Measurements from ENCODE around the gene GNAI3. TPM values are rescaled to one million over a fixed set of nuclear protein-coding genes. Genes with fewer than 3 reads are reported as not detected.

The GNAI3 gene
- total and polyA plus RNA-seq, 2 of the 13 experiments (the other 11 are each of a cell fraction or from before 2014, with no cell fraction given), result 4.3 to 9.0 TPM

DNA sequence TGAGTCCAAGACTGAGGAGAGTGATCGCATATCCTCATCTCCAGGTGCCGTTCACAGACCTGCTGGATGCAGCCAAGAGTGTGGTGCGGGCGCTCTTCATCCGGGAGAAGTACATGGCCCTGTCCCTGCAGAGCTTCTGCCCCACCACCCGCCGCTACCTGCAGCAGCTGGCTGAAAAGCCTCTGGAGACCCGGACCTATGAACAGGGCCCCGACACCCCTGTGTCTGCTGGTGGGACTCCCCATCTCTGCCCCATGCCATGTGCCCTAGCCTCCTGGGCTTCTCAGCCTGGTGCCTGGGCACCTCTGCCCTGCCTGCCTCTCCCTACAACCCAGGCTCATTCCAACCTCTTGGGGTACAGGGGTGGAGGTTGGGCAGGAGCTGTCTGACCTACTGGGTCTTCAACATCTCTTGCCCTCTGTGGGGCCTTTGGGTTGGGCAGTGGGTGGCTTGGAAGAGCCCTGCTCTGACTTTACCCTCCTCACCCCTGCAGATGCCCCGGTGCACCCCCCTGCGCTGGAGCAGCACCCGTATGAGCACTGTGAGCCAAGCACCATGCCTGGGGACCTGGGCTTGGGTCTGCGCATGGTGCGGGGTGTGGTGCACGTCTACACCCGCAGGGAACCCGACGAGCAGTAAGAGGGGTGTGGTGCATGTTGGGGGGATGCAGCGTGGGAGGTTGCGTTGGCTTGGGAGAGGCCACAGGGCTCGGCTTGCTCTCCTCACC, 78.4 kb downstream of the GNAI3 start:
- BruUV-seq (replicated peaks), result no TSS peak
- H3K27me3 ChIP-seq (ENCODE audit: control insufficient read depth in 1 of 2, insufficient read depth in 2 of 2, low read length in 2 of 2), result no peaks in the 10 kb centered on the region
- H4K20me1 ChIP-seq (ENCODE audit: insufficient read depth, low read length), result peaks cover 30% of the 10 kb centered on the region
- peaks cover 31% of the 10 kb centered on the region for H3K79me2 ChIP-seq (ENCODE audit: insufficient read depth, low read length)
- no peak overlapping the region for H3K9ac ChIP-seq (ENCODE audit: insufficient read depth, low read depth, low read length)
- DNase-seq (ENCODE audit: low spot score) (no peak), FAIRE-seq (no peak), ATAC-seq (no peak)
- H3K27ac ChIP-seq (ENCODE audit: extremely low read length, insufficient read depth, low read length), result no peak overlapping the region
- no peak overlapping the region for H2AFZ ChIP-seq (ENCODE audit: low read length)
- CTCF ChIA-PET (ENCODE audit: low intra/inter-chr PET ratio, low total read pairs), result no interaction called here
- H3K9me3 ChIP-seq (ENCODE audit: low read length), result no peaks in the 10 kb centered on the region
- H3K36me3 ChIP-seq (replicated peaks in 1 of 2; ENCODE audit: control insufficient read depth in 1 of 2, insufficient read depth in 2 of 2, low read length in 2 of 2), result peaks cover 45 to 69% of the 10 kb centered on the region in 2 experiments
- peaks cover 18% of the 10 kb centered on the region for H3K4me1 ChIP-seq (ENCODE audit: insufficient read depth, low read length)
- no peak overlapping the region for H3K4me3 ChIP-seq (replicated peaks in 1 of 3; ENCODE audit: insufficient read depth in 1 of 3, low read depth in 2 of 3, low read length in 3 of 3)
- TF ChIP-seq SCMH1 (CRISPR knock-in tag; IDR thresholded peaks at IDR 0.05; ENCODE audit: borderline replicate concordance) (no peak), RBFOX2 (IDR thresholded peaks at IDR 0.05; ENCODE audit: low read depth, low read length) (0 out of 2 replicates have a peak, but pooled peaks have one; percentile 37)
- 100% methylated on average over 7 of the region's 21 CpGs for WGBS (ENCODE audit: low lambda C conversion rate)
- H3K4me2 ChIP-seq (ENCODE audit: low read depth, low read length), result no peak overlapping the region
- POLR2A ChIA-PET, result no interaction called here
- in situ Hi-C loops (cut with HindIII; ENCODE audit: extremely low pct_ligation_motif_present, low pct_unique_long_range_greater_than_20kb), result no loop called here
- intact Hi-C loops (cut with micrococcal nuclease; ENCODE audit: unreplicated experiment), result no loop called here

DNA sequence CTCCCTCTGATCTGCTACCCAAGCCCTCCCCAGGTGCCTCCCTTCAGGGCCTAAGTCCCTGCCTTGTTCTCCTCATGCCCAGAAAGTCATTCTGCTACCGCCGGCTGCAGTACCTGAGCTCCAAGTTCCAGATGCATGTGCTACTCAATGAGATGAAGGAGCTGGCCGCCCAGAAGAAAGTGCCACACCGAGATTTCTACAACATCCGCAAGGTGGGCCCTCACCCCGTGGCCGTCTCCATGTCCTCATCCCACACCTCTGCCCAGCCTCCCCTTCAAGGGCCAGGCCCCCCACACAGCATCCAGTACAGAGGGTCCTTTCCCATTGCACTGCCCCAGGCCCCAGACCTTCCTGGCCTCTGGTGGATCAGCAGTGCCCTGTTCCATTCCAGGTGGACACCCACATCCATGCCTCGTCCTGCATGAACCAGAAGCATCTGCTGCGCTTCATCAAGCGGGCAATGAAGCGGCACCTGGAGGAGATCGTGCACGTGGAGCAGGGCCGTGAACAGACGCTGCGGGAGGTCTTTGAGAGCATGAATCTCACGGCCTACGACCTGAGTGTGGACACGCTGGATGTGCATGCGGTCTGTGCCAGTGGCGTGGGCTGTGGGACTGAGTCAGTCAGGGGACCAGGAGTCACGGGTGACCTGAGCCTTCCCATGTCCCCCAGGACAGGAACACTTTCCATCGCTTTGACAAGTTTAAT, 79.4 kb downstream of the GNAI3 start:
- BruUV-seq (replicated peaks), result no TSS peak
- no peak for DNase-seq (ENCODE audit: low spot score)
- 96% methylated on average over 17 of the region's 23 CpGs for WGBS (ENCODE audit: low lambda C conversion rate)
- Histone ChIP-seq H2AFZ (ENCODE audit: low read length) (no peak overlapping the region), H3K36me3 (replicated peaks in 1 of 2; ENCODE audit: control insufficient read depth in 1 of 2, insufficient read depth in 2 of 2, low read length in 2 of 2) (peaks cover 47 to 69% of the 10 kb centered on the region in 2 experiments), H3K27me3 (ENCODE audit: control insufficient read depth in 1 of 2, insufficient read depth in 2 of 2, low read length in 2 of 2) (no peaks in the 10 kb centered on the region), H3K9ac (ENCODE audit: insufficient read depth, low read depth, low read length) (no peak overlapping the region), H3K9me3 (ENCODE audit: low read length) (no peaks in the 10 kb centered on the region), H3K4me2 (ENCODE audit: low read depth, low read length) (no peak overlapping the region), H3K79me2 (ENCODE audit: insufficient read depth, low read length) (peaks cover 21% of the 10 kb centered on the region), H3K4me3 (replicated peaks in 1 of 3; ENCODE audit: insufficient read depth in 1 of 3, low read depth in 2 of 3, low read length in 3 of 3) (no peak overlapping the region), H3K4me1 (ENCODE audit: insufficient read depth, low read length) (peaks cover 8% of the 10 kb centered on the region), H3K27ac (ENCODE audit: extremely low read length, insufficient read depth, low read length) (no peak overlapping the region), H4K20me1 (ENCODE audit: insufficient read depth, low read length) (peaks cover 20% of the 10 kb centered on the region)
- intact Hi-C loops (cut with micrococcal nuclease; ENCODE audit: unreplicated experiment), result no loop called here
- CTCF ChIA-PET (ENCODE audit: low intra/inter-chr PET ratio, low total read pairs), result no interaction called here
- no peak for ATAC-seq
- FAIRE-seq, result no peak
- in situ Hi-C loops (cut with HindIII; ENCODE audit: extremely low pct_ligation_motif_present, low pct_unique_long_range_greater_than_20kb), result no loop called here
- POLR2A ChIA-PET, result no interaction called here
- TF ChIP-seq GABPA (IDR thresholded peaks at IDR 0.05; ENCODE audit: low read depth, low read length), result no peak
- TF ChIP-seq GABPA (CRISPR knock-in tag; IDR thresholded peaks at IDR 0.05; ENCODE audit: low read depth), result no peak
- TF ChIP-seq ZSCAN9 (CRISPR knock-in tag; IDR thresholded peaks at IDR 0.05; ENCODE audit: borderline replicate concordance), result no peak
- no peak for TF ChIP-seq ZNF34 (CRISPR knock-in tag; IDR thresholded peaks at IDR 0.05; ENCODE audit: borderline replicate concordance)
- no peak for TF ChIP-seq SNAI1 (CRISPR knock-in tag; IDR thresholded peaks at IDR 0.05; ENCODE audit: borderline replicate concordance)
- TF ChIP-seq NCOA5 (CRISPR knock-in tag; IDR thresholded peaks at IDR 0.05), result no peak
- TF ChIP-seq, protein P1, sequence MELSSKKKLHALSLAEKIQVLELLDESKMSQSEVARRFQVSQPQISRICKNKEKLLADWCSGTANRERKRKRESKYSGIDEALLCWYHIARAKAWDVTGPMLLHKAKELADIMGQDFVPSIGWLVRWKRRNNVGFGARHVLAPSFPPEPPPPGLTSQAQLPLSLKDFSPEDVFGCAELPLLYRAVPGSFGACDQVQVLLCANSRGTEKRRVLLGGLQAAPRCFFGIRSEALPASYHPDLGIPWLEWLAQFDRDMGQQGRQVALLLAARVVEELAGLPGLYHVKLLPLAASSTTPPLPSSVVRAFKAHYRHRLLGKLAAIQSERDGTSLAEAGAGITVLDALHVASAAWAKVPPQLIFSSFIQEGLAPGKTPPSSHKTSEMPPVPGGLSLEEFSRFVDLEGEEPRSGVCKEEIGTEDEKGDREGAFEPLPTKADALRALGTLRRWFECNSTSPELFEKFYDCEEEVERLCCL (CRISPR knock-in tag; IDR thresholded peaks at IDR 0.05; ENCODE audit: borderline replicate concordance), result no peak
- TF ChIP-seq ZNF569 (CRISPR knock-in tag; IDR thresholded peaks at IDR 0.05; ENCODE audit: borderline replicate concordance), result no peak
- no peak for TF ChIP-seq ZBTB7B (CRISPR knock-in tag; IDR thresholded peaks at IDR 0.05)
- TF ChIP-seq ZNF768 (CRISPR knock-in tag; IDR thresholded peaks at IDR 0.05), result no peak
